ENCODE measurements around the gene TPPP3. TPM values are rescaled to one million over a fixed set of nuclear protein-coding genes. Genes with fewer than 3 reads are reported as not detected.
"Not testable (repeated sequence)": the region's sequence is repeated elsewhere in the genome, so short reads cannot be mapped to it uniquely, and the experiment has no call there.

TPPP3 gene
- total RNA-seq, 1 experiment from 2014 or later = 0.28 TPM

DNA sequence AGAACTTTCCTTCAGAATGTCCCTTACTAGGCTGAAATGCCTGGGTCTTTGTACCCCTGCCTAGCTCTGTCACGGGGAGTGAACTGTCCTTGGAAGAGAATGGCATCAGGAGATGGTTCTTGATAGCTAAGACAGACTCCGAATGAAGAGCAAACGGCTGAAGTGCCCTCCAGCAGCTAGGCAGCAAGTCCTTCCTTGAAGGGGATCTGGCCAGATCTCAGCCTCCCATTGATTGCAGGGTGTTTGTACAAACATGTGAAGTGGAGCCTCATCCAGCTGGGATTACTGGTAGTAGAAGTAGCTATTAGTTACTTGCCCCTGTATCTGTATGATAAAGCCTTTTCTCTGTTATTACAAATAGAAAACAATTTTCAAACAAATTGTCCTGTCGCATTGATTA is 35.7 kb downstream of the TPPP3 start:
- Histone ChIP-seq H3K36me3 (ENCODE audit: insufficient read depth, low read length, poor library complexity, severe bottlenecking) (no peaks in the 10 kb centered on the region), H3K27ac (ENCODE audit: low read depth, low read length, poor library complexity, severe bottlenecking) (no peak overlapping the region), H3K4me1 (ENCODE audit: insufficient read depth, low read length, poor library complexity, severe bottlenecking) (no peaks in the 10 kb centered on the region), H3K9me3 (ENCODE audit: low read depth, low read length, poor library complexity, severe bottlenecking) (no peaks in the 10 kb centered on the region), H3K27me3 (replicated peaks; ENCODE audit: insufficient read depth, low read depth, low read length, poor library complexity) (no peaks in the 10 kb centered on the region), H3K4me3 (ENCODE audit: low read depth, low read length, poor library complexity, severe bottlenecking) (no peak overlapping the region)
- POLR2A ChIA-PET (ENCODE audit: low non-redundant PET) = no interaction called here
- CTCF ChIA-PET = interaction anchor here (0.6 kb wide), 1 partner anchor 36 kb away, joined by 3 read pairs; the partner anchor contains the start of gene TPPP3
- intact Hi-C loops (cut with micrococcal nuclease; ENCODE audit: unreplicated experiment) = no loop called here
- no peak for DNase-seq (ENCODE audit: low spot score)
- BruUV-seq (replicated peaks) = no TSS peak
- no peak for TF ChIP-seq EZH2 (IDR thresholded peaks at IDR 0.05; ENCODE audit: borderline replicate concordance, low read depth, low read length, poor library complexity, severe bottlenecking)
- TF ChIP-seq, protein P1, sequence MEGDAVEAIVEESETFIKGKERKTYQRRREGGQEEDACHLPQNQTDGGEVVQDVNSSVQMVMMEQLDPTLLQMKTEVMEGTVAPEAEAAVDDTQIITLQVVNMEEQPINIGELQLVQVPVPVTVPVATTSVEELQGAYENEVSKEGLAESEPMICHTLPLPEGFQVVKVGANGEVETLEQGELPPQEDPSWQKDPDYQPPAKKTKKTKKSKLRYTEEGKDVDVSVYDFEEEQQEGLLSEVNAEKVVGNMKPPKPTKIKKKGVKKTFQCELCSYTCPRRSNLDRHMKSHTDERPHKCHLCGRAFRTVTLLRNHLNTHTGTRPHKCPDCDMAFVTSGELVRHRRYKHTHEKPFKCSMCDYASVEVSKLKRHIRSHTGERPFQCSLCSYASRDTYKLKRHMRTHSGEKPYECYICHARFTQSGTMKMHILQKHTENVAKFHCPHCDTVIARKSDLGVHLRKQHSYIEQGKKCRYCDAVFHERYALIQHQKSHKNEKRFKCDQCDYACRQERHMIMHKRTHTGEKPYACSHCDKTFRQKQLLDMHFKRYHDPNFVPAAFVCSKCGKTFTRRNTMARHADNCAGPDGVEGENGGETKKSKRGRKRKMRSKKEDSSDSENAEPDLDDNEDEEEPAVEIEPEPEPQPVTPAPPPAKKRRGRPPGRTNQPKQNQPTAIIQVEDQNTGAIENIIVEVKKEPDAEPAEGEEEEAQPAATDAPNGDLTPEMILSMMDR (conservative IDR thresholded peaks at IDR 0.05; ENCODE audit: low read depth, low read length) = no peak

DNA sequence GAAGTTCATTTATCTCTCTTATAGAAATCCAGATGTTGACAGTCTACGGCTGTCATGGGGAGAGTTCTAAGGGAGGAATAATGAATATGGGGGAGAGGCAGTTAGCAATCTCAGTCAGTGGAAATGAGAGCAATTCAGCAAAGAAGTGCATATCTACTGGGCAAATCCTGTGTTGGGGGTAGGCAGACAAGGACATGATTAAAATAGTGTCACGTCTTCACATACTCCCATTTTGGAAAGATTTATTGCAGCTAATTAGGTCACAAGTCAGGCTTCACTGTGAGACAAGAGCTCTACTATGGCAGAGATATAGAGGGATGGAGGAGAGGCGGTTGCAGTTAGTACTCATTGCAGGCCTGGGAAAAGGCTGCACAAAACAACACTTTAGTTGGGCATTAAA is 36.9 kb downstream of the TPPP3 start:
- intact Hi-C loops (cut with micrococcal nuclease; ENCODE audit: unreplicated experiment) = no loop called here
- ChIA-PET POLR2A (ENCODE audit: low non-redundant PET) (no interaction called here), CTCF (no interaction called here)
- Histone ChIP-seq H3K27me3 (replicated peaks; ENCODE audit: insufficient read depth, low read depth, low read length, poor library complexity) (no peaks in the 10 kb centered on the region), H3K4me3 (ENCODE audit: low read depth, low read length, poor library complexity, severe bottlenecking) (no peak overlapping the region), H3K27ac (ENCODE audit: low read depth, low read length, poor library complexity, severe bottlenecking) (no peak overlapping the region), H3K4me1 (ENCODE audit: insufficient read depth, low read length, poor library complexity, severe bottlenecking) (no peaks in the 10 kb centered on the region), H3K9me3 (ENCODE audit: low read depth, low read length, poor library complexity, severe bottlenecking) (no peaks in the 10 kb centered on the region), H3K36me3 (ENCODE audit: insufficient read depth, low read length, poor library complexity, severe bottlenecking) (no peaks in the 10 kb centered on the region)
- BruUV-seq (replicated peaks) = no TSS peak
- no peak for DNase-seq (ENCODE audit: low spot score)
- TF ChIP-seq, protein P1 (conservative IDR thresholded peaks at IDR 0.05; ENCODE audit: low read depth, low read length) = no peak
- no peak for TF ChIP-seq EZH2 (IDR thresholded peaks at IDR 0.05; ENCODE audit: borderline replicate concordance, low read depth, low read length, poor library complexity, severe bottlenecking)

DNA sequence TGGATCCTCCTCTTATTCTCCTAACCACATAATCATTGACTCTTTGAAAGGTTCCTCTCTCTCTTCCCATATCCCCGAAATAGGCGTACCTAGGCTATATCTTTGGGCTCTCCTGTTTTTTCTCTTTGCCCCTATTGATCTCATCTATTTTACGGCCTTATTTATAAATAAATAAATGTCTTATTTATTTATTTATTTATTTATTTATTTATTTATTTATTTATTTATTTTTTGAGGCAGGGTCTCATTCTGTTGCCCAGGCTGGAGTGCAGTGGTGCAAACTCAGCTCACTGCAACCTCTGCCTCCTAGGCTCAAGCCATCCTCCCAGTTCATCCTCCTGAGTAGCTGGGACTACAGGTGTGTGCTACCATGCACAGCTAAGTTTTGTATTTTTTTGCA is 40.8 kb downstream of the TPPP3 start:
- DNase-seq (ENCODE audit: low spot score); BruUV-seq (replicated peaks); POLR2A ChIA-PET (ENCODE audit: low non-redundant PET); H3K9me3 ChIP-seq (ENCODE audit: low read depth, low read length, poor library complexity, severe bottlenecking); H3K4me1 ChIP-seq (ENCODE audit: insufficient read depth, low read length, poor library complexity, severe bottlenecking); H3K4me3 ChIP-seq (ENCODE audit: low read depth, low read length, poor library complexity, severe bottlenecking); CTCF ChIA-PET; intact Hi-C loops (cut with micrococcal nuclease; ENCODE audit: unreplicated experiment); H3K36me3 ChIP-seq (ENCODE audit: insufficient read depth, low read length, poor library complexity, severe bottlenecking); H3K27ac ChIP-seq (ENCODE audit: low read depth, low read length, poor library complexity, severe bottlenecking); H3K27me3 ChIP-seq (replicated peaks; ENCODE audit: insufficient read depth, low read depth, low read length, poor library complexity): not testable (repeated sequence)

DNA sequence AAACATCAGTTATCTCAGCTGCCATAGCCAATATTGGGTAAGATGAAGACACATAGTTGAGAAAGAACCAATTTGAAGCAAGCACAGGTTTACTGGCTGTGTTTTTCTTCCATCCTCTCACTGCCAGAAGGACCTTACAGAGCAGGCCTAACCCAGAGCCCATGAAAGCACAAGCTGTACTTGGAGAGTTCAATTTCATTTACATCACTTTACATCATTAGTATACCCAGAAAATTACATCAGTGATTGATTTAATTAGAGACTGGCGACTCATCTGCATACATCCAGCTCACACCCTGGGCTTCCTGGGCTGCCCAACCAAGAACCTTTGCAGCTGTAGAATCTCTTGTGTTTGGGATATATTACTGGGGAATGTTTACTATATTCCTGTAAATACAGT is 43.0 kb downstream of the TPPP3 start:
- DNase-seq (ENCODE audit: low spot score) = no peak
- BruUV-seq (replicated peaks) = no TSS peak
- Histone ChIP-seq H3K36me3 (ENCODE audit: insufficient read depth, low read length, poor library complexity, severe bottlenecking) (no peaks in the 10 kb centered on the region), H3K4me1 (ENCODE audit: insufficient read depth, low read length, poor library complexity, severe bottlenecking) (no peaks in the 10 kb centered on the region), H3K27me3 (replicated peaks; ENCODE audit: insufficient read depth, low read depth, low read length, poor library complexity) (no peaks in the 10 kb centered on the region), H3K4me3 (ENCODE audit: low read depth, low read length, poor library complexity, severe bottlenecking) (no peak overlapping the region), H3K27ac (ENCODE audit: low read depth, low read length, poor library complexity, severe bottlenecking) (no peak overlapping the region), H3K9me3 (ENCODE audit: low read depth, low read length, poor library complexity, severe bottlenecking) (no peaks in the 10 kb centered on the region)
- intact Hi-C loops (cut with micrococcal nuclease; ENCODE audit: unreplicated experiment) = no loop called here
- POLR2A ChIA-PET (ENCODE audit: low non-redundant PET) = no interaction called here
- CTCF ChIA-PET = no interaction called here
- no peak for TF ChIP-seq EZH2 (IDR thresholded peaks at IDR 0.05; ENCODE audit: borderline replicate concordance, low read depth, low read length, poor library complexity, severe bottlenecking)
- TF ChIP-seq, protein P1 (conservative IDR thresholded peaks at IDR 0.05; ENCODE audit: low read depth, low read length) = no peak
